Measurements from ENCODE around the gene AACS.

GRCh38 chr12:125143491-125143890 lies 78.3 kb downstream of the AACS start:
- TF ChIP-seq, protein P1, sequence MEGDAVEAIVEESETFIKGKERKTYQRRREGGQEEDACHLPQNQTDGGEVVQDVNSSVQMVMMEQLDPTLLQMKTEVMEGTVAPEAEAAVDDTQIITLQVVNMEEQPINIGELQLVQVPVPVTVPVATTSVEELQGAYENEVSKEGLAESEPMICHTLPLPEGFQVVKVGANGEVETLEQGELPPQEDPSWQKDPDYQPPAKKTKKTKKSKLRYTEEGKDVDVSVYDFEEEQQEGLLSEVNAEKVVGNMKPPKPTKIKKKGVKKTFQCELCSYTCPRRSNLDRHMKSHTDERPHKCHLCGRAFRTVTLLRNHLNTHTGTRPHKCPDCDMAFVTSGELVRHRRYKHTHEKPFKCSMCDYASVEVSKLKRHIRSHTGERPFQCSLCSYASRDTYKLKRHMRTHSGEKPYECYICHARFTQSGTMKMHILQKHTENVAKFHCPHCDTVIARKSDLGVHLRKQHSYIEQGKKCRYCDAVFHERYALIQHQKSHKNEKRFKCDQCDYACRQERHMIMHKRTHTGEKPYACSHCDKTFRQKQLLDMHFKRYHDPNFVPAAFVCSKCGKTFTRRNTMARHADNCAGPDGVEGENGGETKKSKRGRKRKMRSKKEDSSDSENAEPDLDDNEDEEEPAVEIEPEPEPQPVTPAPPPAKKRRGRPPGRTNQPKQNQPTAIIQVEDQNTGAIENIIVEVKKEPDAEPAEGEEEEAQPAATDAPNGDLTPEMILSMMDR (IDR thresholded peaks at IDR 0.05), result no peak
- no peak for TF ChIP-seq POLR2A (IDR thresholded peaks at IDR 0.05)
